Uterus (tissue), 2 donors: ENCODE results near the gene PDGFRB.

Experiments used
- POLR2A ChIP-seq, 2 donors: fragments of 450-650 bp; IDR thresholded peaks; one replicate each; pipeline ENCODE4 v1.6.1; 2016; ENCODE audit warnings: antibody characterized with exemption in 2 of 2, mild to moderate bottlenecking in 1 of 2, moderate library complexity in 1 of 2
- TF ChIP-seq, protein P1 (sequence below), 4 experiments: fragments of 200-600 bp in 2 of 4; fragments of 450-650 bp in 2 of 4; sonication (generic) in 2 of 4; IDR thresholded peaks; one replicate each; pipeline ENCODE4 v1.5.1; 2016 to 2019; ENCODE audit warnings: antibody characterized with exemption in 4 of 4, mild to moderate bottlenecking in 2 of 4, moderate library complexity in 1 of 4

DNA sequence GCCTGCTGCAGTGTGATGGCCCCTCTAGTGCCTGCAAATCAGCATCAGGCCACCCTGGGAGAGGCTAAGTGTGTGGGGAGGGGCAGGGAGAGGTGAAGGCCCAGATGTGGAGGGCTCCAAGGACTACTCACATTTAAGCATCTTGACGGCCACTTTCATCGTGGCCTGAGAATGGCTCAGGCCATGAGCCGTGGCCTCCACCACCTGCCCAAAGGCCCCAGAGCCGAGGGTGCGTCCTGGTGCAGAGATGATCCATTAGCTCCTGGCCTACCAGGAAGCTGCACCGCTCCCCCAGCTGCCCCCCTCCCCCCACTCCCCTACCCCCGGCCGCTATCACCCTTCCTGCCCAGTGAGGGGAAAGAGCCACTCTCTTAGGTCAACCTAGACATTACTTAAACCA lies 31.0 kb downstream of the PDGFRB start:
- TF ChIP-seq, protein P1, sequence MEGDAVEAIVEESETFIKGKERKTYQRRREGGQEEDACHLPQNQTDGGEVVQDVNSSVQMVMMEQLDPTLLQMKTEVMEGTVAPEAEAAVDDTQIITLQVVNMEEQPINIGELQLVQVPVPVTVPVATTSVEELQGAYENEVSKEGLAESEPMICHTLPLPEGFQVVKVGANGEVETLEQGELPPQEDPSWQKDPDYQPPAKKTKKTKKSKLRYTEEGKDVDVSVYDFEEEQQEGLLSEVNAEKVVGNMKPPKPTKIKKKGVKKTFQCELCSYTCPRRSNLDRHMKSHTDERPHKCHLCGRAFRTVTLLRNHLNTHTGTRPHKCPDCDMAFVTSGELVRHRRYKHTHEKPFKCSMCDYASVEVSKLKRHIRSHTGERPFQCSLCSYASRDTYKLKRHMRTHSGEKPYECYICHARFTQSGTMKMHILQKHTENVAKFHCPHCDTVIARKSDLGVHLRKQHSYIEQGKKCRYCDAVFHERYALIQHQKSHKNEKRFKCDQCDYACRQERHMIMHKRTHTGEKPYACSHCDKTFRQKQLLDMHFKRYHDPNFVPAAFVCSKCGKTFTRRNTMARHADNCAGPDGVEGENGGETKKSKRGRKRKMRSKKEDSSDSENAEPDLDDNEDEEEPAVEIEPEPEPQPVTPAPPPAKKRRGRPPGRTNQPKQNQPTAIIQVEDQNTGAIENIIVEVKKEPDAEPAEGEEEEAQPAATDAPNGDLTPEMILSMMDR (IDR thresholded peaks at IDR 0.05) = no peak
- TF ChIP-seq POLR2A (IDR thresholded peaks at IDR 0.05) = no peak
